Stimulated activated CD8-positive, alpha-beta memory T cell treated with anti-CD3 and anti-CD28 coated beads, Interleukin-7, amount 100 ng/mL, for 24 hours (primary cell): ENCODE data around the gene CAPN2.
"Not testable (repeated sequence)": the region's sequence is repeated elsewhere in the genome, so short reads cannot be mapped to it uniquely, and the experiment has no call there.

Source experiments
- DNase-seq: peaks from one replicate; pipeline ENCODE4 v3.0.0-alpha.2; 2020; ENCODE audit warnings: low read depth

Gene CAPN2

DNA sequence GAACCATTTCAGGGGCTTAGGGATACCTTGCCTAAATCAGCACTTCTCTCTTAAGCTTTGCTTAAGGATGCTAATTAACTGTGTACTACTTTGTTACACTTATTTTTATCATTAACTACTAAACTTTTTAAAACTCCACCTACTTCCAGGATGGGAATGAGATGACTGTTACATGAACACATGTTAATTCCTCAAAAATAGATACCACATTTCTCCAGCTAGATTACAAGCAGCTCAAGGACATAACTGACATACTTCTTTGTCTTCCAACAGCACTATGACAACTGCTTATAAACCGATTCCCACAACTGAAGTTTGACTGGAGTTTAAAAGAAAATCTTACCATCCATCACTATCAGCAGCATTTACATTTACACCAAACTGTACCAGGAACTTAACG is 79.7 kb downstream of the CAPN2 start:
- no peak for DNase-seq

DNA sequence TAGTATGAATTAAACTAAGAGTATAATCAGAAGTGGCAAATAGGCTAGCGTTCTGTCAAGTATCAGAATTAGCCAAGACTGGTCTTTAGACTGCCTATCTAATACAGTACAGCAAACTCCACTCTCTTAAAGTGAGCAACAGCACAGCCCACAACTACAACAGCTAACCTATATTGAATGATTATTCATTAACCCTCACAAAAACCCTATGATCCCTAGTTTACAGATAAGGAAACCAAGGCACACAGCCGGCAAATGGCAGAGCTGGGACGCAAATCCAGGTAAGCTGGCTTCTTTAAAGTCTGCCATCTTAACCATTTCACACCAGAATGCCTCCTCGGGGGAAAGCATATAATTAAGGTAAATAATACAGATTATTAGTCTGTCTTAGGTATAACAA is 81.4 kb downstream of the CAPN2 start:
- no peak for DNase-seq

DNA sequence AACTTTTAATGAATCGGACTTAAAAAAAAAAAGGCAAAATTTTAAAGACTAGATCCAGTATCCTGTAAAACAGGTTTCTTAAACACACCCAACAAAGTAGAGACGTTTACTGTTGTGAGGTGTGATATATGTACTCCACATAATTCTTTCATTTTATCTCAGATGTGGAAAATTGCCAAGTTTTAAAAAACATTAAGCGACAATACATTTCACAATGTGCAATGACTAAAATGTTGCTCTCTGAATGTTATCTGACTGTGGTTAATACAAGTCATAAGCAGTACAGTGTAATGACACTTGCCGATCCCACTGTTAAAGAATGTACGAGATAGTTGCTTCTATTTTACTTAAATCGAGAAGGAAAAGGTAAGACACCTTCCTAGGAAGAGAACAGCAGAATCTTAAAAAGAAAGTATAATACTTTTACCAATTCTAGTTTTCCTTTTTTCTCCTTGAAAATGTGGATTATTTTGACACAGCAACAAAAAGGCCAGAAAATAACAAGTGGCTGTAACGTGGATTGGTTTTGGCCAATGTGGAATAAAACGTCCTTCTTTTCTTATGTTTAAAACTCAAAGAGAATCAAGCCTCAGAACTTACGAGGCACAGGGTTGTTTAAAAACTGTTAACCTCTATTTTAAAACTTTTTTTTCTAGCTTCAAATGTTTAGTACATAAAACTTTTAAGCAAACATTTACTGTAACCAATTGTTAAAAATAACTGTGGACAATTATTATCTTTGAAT is 82.0 kb downstream of the CAPN2 start:
- DNase-seq = no peak

DNA sequence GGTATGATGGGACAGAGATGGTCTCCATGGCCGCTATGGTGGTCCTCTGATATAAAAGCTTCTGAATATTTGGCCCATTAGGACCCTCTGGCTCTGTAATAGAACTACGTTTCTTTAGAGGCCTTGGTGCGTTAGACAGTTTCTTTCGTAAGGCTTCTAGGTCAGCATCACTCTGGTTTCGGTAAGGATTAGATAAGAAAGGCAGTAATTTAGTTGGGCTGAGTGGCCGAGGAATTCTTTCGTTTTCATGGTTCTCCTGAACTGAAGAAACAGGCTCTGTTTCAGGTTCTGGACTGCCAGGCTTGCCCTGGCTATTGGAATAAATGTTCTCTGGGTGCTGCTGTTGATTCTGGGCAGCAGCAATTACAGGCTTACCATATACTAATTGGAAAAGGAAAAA is 83.9 kb downstream of the CAPN2 start:
- no peak for DNase-seq

DNA sequence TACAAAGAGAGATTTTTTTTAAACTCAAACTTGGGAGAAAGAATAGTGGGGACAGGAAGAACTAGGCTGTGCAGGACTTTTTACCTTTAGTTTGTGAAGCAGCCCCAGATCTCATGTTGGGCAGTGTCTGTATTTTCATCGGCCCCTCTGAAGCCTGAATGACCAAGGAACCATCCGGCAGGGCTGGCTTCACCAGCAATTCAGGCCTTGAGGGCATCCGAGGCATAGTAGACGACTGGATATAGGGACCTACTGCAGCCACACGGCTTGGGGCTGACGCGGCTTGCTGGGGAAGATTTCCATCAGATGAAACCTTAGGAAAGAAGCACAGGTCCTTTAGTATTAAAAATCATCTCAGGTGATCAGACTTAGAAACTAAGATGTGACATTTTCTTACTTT is 89.7 kb downstream of the CAPN2 start:
- DNase-seq = no peak

DNA sequence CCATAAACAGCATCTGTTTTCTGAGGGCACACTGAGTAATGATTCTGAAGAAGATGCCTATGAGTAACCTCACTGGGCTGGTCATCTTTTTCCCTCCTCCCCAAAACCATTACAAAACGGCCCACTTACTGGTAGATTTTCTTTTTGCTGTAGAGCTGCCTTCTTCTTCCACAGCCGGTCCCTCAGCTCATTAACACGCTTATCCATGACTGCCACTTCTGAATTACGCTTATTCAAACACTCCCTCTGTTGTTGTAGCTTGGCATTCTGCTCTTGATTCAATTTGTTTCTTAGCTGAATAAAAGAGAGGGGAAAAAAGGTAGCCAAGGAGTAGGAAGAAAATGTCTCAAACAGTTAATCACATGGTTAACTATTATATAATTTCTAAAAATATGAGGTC is 90.3 kb downstream of the CAPN2 start:
- DNase-seq = no peak

DNA sequence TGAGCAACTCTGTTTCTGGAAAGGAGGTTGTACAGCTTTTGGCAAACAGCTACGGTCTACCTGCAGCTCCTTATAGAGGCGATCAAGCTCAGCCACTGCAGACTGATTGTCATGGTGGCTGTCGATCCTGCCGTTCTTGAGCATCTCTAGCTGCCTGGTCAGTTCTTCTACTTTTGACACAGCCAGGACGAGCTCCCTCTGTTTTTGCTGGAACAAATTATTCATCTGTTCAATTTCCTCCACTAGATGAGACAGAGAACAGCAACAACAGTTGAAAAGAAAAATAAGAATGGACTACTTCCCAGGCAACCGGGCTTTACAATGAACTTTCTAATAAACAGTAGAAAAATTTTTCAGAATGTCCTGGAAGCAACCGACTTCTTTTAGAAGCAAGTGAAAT is 90.9 kb downstream of the CAPN2 start:
- no peak for DNase-seq

DNA sequence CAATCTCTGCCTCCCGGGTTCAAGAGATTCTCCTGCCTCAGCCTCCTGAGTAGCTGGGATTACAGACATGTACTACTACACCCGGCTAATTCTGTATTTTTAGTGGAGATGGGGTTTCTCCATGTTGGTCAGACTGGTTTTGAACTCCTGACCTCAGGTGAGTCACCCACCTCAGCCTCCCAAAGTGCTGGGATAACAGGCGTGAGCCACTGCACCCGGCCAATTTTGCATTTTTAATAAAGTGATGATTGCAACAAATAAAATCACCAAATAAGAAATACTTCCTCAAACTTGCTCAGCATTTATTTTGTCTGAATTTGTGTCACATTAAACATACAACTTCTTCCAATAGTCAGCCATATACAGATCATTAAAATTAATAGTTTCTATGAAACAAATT is 97.6 kb downstream of the CAPN2 start:
- DNase-seq = not testable (repeated sequence)

DNA sequence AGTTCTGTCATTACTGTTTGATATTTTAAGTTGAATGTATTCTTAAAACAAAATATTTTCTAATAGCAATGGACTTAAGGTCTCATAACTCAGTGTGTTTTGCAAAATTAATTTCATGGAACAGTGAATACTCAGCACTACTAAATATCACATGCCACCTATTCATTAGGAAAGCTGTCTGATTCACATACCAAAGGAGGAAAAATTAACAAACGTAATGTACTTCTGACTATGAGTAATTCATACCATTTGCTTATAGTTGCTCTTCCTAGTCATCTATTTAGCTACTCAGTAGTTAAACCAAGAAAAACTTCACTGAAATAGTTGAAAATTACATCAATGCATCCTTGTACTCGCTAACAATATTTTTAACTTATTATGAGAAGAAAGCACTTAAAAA is 98.2 kb downstream of the CAPN2 start:
- no peak for DNase-seq

DNA sequence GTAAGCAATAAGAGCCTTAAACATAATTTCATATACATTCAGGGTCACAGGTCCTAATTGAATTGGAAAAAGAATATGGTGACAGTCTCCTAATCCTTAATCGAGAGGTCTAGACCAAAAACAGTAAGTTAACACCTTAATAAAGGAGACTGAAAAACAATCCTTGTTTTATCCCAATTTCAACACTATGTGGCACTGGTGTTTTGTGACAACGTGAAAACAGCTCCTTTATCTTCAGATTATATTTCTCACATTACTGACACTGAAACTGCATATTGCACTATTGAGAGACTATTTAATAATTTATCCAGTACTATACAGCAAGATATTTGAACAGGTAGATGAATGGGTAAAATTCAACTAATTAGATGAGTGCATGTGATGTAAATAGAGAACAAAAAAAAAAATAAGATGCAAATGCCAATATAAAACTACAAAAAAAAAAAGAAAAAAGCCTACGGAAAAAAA is 99.3 kb downstream of the CAPN2 start:
- DNase-seq = no peak

DNA sequence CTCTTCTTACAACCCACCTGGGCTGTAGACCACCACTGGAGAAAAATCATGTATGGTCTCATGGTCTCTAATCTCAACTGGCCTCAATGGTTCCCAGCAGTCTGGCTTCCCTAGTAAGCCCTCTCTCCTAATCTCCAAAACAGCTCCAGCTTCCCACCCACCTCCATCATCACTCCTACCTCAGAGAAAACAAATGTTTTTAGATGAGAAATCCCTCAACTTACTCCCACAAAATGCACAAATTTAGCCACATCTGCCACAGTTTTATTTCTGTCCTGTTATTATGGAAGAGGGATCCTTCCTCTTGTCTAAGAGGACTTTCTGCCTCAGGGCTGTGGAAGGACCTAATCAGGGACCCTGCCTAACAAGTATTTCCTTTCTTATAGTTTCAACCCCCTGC is 101.3 kb downstream of the CAPN2 start:
- no peak for DNase-seq

DNA sequence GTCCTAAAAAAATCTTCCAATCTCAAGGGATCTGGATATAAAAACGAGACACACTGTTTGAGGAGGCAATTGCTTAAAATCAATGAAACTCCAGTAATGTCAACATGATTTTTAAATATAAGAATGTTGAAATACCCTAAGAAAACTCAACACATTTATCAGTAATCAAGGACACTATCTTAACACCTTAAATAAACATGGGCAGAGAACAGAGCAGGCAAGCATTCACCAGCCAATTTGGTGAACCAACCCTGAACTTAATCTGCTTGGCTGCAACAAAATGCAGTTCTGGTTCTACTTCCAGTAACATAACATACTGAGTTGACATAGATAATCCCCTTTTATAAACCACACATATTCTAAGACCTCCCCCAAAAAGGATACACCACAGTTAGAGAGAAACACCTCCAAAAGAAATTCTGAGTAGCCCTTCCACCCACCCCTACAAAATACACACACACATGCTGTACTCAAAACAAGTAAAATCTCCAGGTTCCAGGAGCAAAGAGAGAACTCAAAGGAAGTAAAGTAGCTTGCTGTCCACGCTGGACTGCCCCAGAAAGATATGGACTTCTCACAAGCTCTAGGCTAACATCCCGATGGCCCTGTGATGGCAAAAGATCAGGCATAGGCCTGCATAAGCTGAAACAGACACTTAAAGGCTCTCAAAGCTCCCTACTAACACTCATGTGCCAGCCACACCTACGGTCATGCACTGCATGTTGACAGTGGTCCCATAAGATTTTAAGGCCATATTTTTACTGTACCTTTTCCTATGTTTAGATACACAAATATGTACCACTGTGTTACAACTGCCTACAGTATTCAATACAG is 102.9 kb downstream of the CAPN2 start:
- DNase-seq = no peak

DNA sequence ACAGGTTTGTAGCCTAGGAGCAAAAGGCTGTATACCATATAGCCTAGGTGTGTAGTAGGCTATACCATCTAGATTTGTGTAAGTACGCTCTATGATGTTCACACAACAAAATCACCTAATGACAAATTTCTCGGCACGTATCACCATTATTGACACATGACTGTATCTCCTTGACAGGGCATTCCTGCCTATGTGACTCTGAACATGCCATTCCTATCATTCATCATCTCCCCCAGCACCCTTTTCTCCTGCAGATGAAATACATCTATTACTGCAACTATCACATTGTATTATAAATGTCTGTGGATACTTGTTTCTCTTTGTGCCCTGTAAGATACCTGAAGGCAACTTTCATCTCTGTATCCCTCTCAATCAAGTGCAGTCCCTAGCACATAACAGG is 103.5 kb downstream of the CAPN2 start:
- no peak for DNase-seq

DNA sequence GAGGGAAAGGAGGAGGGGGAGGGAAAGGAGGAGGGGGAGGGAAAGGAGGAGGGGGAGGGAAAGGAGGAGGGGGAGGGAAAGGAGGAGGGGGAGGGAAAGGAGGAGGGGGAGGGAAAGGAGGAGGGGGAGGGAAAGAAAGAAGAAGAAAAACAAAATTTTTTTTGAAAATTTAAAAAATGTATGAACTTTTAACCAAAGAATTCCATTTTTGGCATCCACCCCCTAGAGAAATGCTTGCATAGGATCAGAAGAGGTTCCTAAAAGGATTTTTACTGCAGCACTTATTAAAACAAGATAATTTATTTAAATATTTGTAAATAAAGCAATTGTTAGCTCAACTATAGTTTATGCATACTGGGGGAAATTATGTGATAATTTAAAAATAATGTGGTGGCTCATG is 104.9 kb downstream of the CAPN2 start:
- DNase-seq = not testable (repeated sequence)

DNA sequence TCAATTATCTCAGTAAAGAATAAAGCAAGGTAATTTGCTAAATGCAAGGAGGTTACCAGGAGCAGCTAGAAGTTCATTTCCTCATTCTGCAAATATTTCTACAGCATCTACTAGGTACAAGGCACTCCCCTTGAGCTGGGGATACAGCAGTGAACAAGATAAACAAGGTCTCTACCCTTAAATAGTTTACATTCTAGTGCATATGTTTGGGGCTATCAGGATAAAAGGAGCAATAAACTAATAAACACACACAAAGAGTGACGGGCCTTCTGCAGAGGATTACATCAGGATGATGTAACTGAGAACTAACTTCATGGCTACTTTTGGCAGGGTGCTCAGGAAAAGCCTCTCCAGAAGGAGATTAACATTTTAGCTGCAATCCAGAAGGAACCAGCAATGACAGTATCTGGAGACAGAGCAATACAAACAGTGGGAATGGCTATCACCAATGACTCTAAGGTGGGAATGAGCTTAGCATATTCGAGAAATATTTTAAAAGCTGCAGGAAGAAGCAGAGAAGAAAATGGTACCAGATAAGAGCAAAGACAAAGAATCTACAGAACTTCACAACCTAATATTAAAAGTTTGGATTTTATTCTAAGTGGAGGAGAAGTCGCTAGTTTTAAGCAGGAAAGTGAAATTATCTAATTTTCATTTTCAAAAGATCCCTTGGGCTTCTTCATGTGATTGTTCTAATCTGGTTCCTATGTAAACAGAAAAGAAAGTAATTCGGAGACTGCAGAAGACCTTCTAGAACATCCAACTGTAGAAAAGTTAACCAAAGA is 107.6 kb downstream of the CAPN2 start:
- DNase-seq = no peak

DNA sequence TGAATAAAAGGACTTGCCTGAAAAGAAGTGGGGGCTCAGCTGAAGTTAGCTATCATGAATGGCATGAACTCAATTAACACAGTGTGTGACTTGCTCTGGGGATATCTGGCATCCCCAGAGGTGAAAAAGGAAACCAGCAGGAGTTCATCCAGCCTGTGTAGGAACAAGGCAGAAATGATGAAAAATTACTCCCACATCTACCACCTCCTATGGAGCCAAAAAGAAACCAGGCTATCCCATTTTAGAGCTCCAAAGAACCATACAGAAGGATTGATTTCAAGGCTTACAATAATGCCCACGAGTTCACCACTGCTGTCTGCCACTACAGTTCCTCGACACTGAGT is 108.1 kb downstream of the CAPN2 start:
- DNase-seq = no peak

DNA sequence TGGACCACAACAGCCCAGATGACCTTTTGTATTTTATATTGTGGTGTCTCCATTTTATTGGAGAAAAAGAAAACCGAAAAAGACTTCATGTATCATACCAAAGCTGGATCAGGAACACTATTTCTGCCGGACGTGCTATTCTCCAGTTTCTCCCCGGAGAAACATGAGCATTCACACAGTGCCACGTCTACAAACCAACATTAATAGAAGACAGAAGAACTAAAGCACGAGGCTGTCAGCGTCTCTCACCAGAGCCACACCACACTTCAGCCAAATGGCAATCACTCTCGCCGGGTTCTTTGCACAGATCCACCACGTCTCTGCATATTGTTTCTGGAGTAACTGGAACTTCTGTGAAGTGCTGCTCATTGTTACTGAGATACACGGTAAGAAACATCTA is 108.6 kb downstream of the CAPN2 start:
- DNase-seq = no peak

DNA sequence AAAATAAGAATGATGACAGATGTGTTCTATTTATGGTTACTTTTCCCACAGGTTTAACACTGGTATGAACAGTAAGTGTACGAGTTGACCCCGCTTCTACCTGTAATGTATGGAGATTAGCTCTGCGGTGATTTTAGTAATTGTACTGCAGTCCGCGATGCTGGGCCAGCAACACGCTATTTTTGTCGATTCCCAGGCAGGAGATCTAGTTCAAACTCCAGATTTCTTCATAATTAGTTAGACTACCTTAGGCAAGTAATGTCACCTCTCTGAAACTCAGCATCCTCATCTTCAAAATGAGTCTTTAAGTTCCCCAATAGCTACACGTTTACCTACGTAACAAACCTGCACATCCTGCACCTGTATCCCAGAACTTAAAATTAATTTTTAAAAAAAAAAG is 111.9 kb downstream of the CAPN2 start:
- DNase-seq = no peak

DNA sequence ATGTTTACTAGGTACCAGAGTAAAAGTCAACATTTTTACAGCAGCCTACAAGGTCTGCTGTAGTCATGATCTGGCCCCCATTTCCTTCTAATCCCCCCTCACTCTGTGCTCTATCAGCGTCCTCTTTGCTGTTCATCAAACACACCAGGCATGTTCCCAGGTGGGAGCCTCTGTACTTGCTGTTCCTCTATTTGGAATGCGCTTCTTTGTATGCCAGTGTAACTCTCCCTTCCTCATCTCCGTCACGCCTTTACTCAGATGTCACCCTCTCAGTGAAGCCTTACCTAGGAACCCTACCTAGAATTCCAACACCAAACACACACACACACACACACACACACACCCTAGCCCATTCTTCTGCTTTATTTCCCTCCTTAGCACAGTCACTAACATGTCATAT is 112.4 kb downstream of the CAPN2 start:
- DNase-seq = no peak
